ENCODE data around the gene SSR4. TPM values are rescaled to one million over a fixed set of nuclear protein-coding genes. Genes with fewer than 3 reads are reported as not detected.
"Not testable (repeated sequence)": the region's sequence is repeated elsewhere in the genome, so short reads cannot be mapped to it uniquely, and the experiment has no call there.

The SSR4 gene
- 156 and 172 TPM in 2 replicates for total RNA-seq

DNA sequence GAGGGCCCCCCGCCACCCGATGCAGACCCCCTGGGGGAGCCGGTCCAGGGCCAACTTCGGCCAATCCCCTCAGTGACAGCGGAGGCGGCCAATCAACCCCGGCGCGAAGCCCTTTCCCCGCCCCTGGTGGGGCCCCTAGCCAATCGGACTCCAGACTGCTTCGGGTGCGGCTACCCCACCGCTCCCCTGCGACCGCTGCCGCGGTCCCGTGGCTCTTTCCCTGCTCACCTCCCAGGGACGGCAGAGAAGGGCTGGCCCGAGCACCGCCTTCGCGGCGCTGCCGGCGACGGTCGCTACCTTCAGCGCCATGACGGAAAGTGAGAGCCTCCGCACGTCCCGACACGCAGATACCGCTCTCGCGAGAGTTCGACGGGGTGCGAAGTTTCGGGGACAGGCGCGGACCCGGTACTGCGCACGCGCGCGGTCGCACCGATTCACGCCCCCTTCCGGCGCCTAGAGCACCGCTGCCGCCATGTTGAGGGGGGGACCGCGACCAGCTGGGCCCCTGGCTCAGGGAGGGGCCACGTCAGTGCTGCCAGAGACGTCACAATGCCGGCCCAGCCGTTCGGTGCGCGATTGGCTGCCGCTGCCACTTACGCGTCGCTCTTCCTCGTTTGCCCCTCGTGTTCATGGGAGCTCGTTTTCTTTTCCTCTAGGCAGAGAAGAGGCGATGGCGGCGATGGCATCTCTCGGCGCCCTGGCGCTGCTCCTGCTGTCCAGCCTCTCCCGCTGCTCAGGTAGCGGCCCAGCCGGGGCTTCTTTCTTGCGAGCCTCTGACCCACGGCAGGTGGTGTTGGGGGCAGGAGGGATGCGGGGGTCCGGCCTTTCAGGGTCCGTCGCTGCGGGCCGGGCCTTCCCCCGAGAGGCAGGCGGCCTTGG is at the start of gene SSR4, which contains the start of gene IDH3G:
TSS of gene SSR4 (plus strand) at position 651 of the 879 bp plus-strand sequence. CDS start at position 671, 20 bp downstream.
TSS of gene IDH3G (minus strand) at position 358 of the 879 bp plus-strand sequence. CDS start at position 309, 49 bp downstream.
- Histone ChIP-seq H3K36me3 (ENCODE audit: insufficient read depth, low read length) (peaks cover 3% of the 10 kb centered on the region), H3K4me2 (ENCODE audit: insufficient read depth, low read length) (peak within 1 kb of the TSS; percentile 85), H3K4me3 (ENCODE audit: insufficient read depth, low read length) (peak within 1 kb of the TSS; percentile 79), H3K4me1 (ENCODE audit: insufficient read depth, low read length) (peaks cover 13% of the 10 kb centered on the region), H3K27ac (ENCODE audit: low read depth, low read length) (peak within 1 kb of the TSS; percentile 90), H3K27me3 (ENCODE audit: insufficient read depth, low read length) (no peaks in the 10 kb centered on the region), H3K9me3 (ENCODE audit: low read depth, low read length) (no peaks in the 10 kb centered on the region), H4K20me1 (ENCODE audit: insufficient read depth, low read length) (peaks cover 29% of the 10 kb centered on the region), H3K79me2 (ENCODE audit: insufficient read depth, low read length) (peaks cover 71% of the 10 kb centered on the region), H2AFZ (ENCODE audit: low read length) (peak within 1 kb of the TSS; percentile 74)
- TF ChIP-seq CTCF (IDR thresholded peaks at IDR 0.05; ENCODE audit: extremely low read depth, low read depth, low read length): no peak
- peak; percentile 100 for DNase-seq (ENCODE audit: insufficient read length, low spot score, missing footprints)

DNA sequence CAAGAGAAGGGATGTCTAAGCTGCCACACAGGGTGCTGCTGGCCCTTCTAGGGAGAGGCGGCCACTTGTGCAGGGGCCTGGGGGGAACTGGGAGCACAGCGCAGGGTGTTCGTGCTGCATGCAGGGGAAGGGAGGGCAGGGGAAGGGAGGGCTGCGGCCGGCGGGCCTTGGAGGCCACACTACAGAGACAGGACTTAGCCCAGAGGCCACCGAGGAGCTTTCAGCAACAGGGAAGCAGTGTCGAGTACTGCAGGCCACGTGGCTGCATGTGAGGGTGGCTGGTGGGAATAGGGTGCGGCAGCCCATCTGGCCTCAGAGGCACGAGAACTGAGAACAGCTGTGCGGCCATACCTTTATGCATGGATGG is 49.4 kb upstream of the SSR4 start:
- not testable (repeated sequence) for H3K4me1 ChIP-seq (ENCODE audit: insufficient read depth, low read length); H3K79me2 ChIP-seq (ENCODE audit: insufficient read depth, low read length); H3K9me3 ChIP-seq (ENCODE audit: low read depth, low read length); H3K27me3 ChIP-seq (ENCODE audit: insufficient read depth, low read length); H3K36me3 ChIP-seq (ENCODE audit: insufficient read depth, low read length); DNase-seq (ENCODE audit: insufficient read length, low spot score, missing footprints); H3K4me2 ChIP-seq (ENCODE audit: insufficient read depth, low read length); H4K20me1 ChIP-seq (ENCODE audit: insufficient read depth, low read length); H2AFZ ChIP-seq (ENCODE audit: low read length); H3K27ac ChIP-seq (ENCODE audit: low read depth, low read length); H3K4me3 ChIP-seq (ENCODE audit: insufficient read depth, low read length)

- no peak for TF ChIP-seq CTCF (IDR thresholded peaks at IDR 0.05; ENCODE audit: extremely low read depth, low read depth, low read length)
- Histone ChIP-seq H2AFZ (ENCODE audit: low read length) (no peak overlapping the region), H3K4me1 (ENCODE audit: insufficient read depth, low read length) (no peaks in the 10 kb centered on the region), H3K27ac (ENCODE audit: low read depth, low read length) (no peak overlapping the region), H3K79me2 (ENCODE audit: insufficient read depth, low read length) (no peaks in the 10 kb centered on the region), H3K4me2 (ENCODE audit: insufficient read depth, low read length) (no peak overlapping the region), H3K36me3 (ENCODE audit: insufficient read depth, low read length) (no peaks in the 10 kb centered on the region), H3K4me3 (ENCODE audit: insufficient read depth, low read length) (no peak overlapping the region), H3K9me3 (ENCODE audit: low read depth, low read length) (no peaks in the 10 kb centered on the region), H4K20me1 (ENCODE audit: insufficient read depth, low read length) (no peaks in the 10 kb centered on the region), H3K27me3 (ENCODE audit: insufficient read depth, low read length) (peaks cover 6% of the 10 kb centered on the region)
- no peak for DNase-seq (ENCODE audit: insufficient read length, low spot score, missing footprints)
Measured at GRCh38 chrX:153746359-153746758, 48.1 kb upstream of the SSR4 start.

DNA sequence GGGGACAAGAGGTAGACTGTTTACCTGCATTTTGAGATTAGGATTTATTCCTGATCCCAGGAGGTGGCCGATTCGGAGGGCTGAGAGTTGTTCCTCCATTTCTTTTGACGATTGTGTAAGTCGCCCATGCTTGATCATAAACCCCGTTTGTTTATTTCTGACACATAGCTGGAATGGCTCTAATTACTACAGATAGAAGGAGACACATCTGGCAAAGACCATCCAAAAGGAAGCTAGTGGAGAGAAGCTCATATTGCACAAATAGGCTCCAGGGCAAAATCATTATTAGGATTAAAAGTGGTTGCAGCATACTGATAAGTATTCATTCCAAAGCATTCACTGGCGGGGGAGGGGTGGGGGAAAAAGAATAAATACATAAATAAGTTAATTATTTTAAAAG is 47.5 kb upstream of the SSR4 start:
- not testable (repeated sequence) for H3K4me1 ChIP-seq (ENCODE audit: insufficient read depth, low read length); H3K9me3 ChIP-seq (ENCODE audit: low read depth, low read length); DNase-seq (ENCODE audit: insufficient read length, low spot score, missing footprints); H3K36me3 ChIP-seq (ENCODE audit: insufficient read depth, low read length); H2AFZ ChIP-seq (ENCODE audit: low read length); H3K27ac ChIP-seq (ENCODE audit: low read depth, low read length); H4K20me1 ChIP-seq (ENCODE audit: insufficient read depth, low read length); H3K27me3 ChIP-seq (ENCODE audit: insufficient read depth, low read length); H3K4me3 ChIP-seq (ENCODE audit: insufficient read depth, low read length); H3K4me2 ChIP-seq (ENCODE audit: insufficient read depth, low read length); H3K79me2 ChIP-seq (ENCODE audit: insufficient read depth, low read length)

GRCh38 chrX:153749017-153749416 is 45.5 kb upstream of the SSR4 start:
- H3K79me2 ChIP-seq (ENCODE audit: insufficient read depth, low read length); H3K9me3 ChIP-seq (ENCODE audit: low read depth, low read length); DNase-seq (ENCODE audit: insufficient read length, low spot score, missing footprints); H3K27ac ChIP-seq (ENCODE audit: low read depth, low read length); H3K4me1 ChIP-seq (ENCODE audit: insufficient read depth, low read length); H3K4me2 ChIP-seq (ENCODE audit: insufficient read depth, low read length); H3K36me3 ChIP-seq (ENCODE audit: insufficient read depth, low read length); H2AFZ ChIP-seq (ENCODE audit: low read length); H3K4me3 ChIP-seq (ENCODE audit: insufficient read depth, low read length); H4K20me1 ChIP-seq (ENCODE audit: insufficient read depth, low read length); H3K27me3 ChIP-seq (ENCODE audit: insufficient read depth, low read length): not testable (repeated sequence)

Measured in osteoblast (primary cell).